Kidney (tissue), 14 donors: ENCODE results near the gene NTRK3. TPM values are rescaled to one million over a fixed set of nuclear protein-coding genes. Genes with fewer than 3 reads are reported as not detected.
"Not testable (repeated sequence)": the region's sequence is repeated elsewhere in the genome, so short reads cannot be mapped to it uniquely, and the experiment has no call there.

Source experiments
- DNase-seq, 5 donors: peaks; one replicate each; pipeline ENCODE4 v3.0.0-alpha.2; 2013 to 2020
- FAIRE-seq: peaks from 2 replicates; lab custom pipeline; 2012; peaks lifted over from hg19 to GRCh38; lab: Jason Lieb, UNC
- H3K27ac ChIP-seq, 2 donors: one replicate each; pipeline ENCODE4 v1.7.0; 2013; ENCODE audit warnings: low read depth in 2 of 2, low read length in 2 of 2, inconsistent platforms in 1 of 2
- H3K27me3 ChIP-seq: one replicate; pipeline ENCODE4 v1.7.1; 2013; ENCODE audit warnings: low read length, inconsistent platforms; ENCODE audit not compliant: control insufficient read depth, insufficient read depth
- H3K36me3 ChIP-seq, 3 donors: one replicate each; pipeline versions ENCODE4 v1.7.0 to v1.7.1; 2013; ENCODE audit warnings: low read length in 3 of 3, control low read depth in 1 of 3, inconsistent platforms in 1 of 3; ENCODE audit not compliant: insufficient read depth in 3 of 3, control insufficient read depth in 2 of 3
- H3K4me1 ChIP-seq, 3 donors: one replicate each; pipeline versions ENCODE4 v1.7.0 to v1.7.1; 2013; ENCODE audit warnings: low read length in 3 of 3, inconsistent platforms in 1 of 3, low read depth in 1 of 3; ENCODE audit not compliant: control insufficient read depth in 2 of 3, insufficient read depth in 2 of 3
- H3K4me3 ChIP-seq, 3 donors: one replicate each; pipeline versions ENCODE4 v1.7.0 to v1.8.1; 2013; ENCODE audit warnings: low read length in 3 of 3, control low read depth in 1 of 3, inconsistent platforms in 1 of 3
- H3K9ac ChIP-seq, 3 donors: one replicate each; pipeline versions ENCODE4 v1.7.0 to v1.7.1; 2013; ENCODE audit warnings: low read length in 3 of 3, control low read depth in 1 of 3, inconsistent platforms in 1 of 3
- H3K9me3 ChIP-seq, 3 donors: one replicate each; pipeline versions ENCODE4 v1.7.0 to v1.7.1; 2013; ENCODE audit warnings: low read length in 3 of 3, control low read depth in 1 of 3, inconsistent platforms in 1 of 3; ENCODE audit not compliant: control insufficient read depth in 2 of 3, insufficient read depth in 1 of 3
- intact Hi-C: fragments of 100-400 bp; cut with DNase I; formaldehyde crosslinking; loops from one replicate; pipeline ENCODE4 v1.11.1; 2022
- polyA plus RNA-seq: library from polyadenylated mRNA; stranded (reverse); fragments of 350-450 nt; fragmentation: Illumina TruSeq; extraction: RNeasy Lipid Tissue Mini Kit (QIAGEN cat#74804); gene quantifications from one replicate; pipeline ENCODE4 v1.2.3, GENCODE V29; 2014; ENCODE audit warnings: low read depth, low replicate concordance; ENCODE audit not compliant: insufficient read depth
- total RNA-seq: library from RNA; stranded (reverse); fragmentation: NEBNext Ultra II Directional; extraction: Animal tissue kit (Norgen Biotek cat#: 25700); gene quantifications from one replicate; pipeline ENCODE4 v1.2.1, GENCODE V29; 2021
- TF ChIP-seq, protein P1 (sequence below): IDR thresholded peaks from 3 replicates; pipeline ENCODE4 v1.5.1; 2012; ENCODE audit warnings: mild to moderate bottlenecking, moderate library complexity, borderline replicate concordance; ENCODE audit not compliant: insufficient read depth; ENCODE audit errors: extremely low read depth
- donor health status: control.
- donor health status: control.
- donor health status: control.
- donor health status: control.
- donor health status: control.
- donor health status: DM: yes; HTN: yes; CAD: no.
- donor health status: Normal renal cell carcinoma (clear cell type).

NTRK3 gene
- total and polyA plus RNA-seq, 2 donors from 2014 or later: 8.9 to 25.5 TPM

DNA sequence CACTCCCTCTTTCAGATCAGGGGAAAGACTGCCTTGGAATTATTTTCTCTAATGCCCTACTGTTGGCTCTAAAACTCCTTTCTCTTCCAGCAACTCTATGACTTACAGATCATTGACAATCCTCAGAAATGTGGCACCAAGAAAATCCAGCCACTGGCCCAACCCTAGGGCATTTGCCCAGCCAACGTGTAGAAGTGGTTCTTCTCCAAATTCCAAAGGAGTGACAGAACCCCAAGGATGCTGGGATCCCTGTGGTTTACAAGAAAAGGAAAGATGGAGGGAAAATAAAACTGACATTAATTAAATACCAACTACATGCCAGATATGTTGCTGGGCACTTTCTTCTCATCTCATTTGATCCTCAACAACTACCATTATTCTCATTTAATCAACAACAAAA lies 216.0 kb downstream of the NTRK3 start:
- Histone ChIP-seq H3K4me3 (no peak overlapping the region), H3K9me3 (no peaks in the 10 kb centered on the region), H3K9ac (no peak overlapping the region), H3K36me3 (no peaks in the 10 kb centered on the region), H3K27ac (no peak overlapping the region), H3K4me1 (no peaks in the 10 kb centered on the region), H3K27me3 (no peaks in the 10 kb centered on the region)
- intact Hi-C loops: no loop called here
- TF ChIP-seq, protein P1, sequence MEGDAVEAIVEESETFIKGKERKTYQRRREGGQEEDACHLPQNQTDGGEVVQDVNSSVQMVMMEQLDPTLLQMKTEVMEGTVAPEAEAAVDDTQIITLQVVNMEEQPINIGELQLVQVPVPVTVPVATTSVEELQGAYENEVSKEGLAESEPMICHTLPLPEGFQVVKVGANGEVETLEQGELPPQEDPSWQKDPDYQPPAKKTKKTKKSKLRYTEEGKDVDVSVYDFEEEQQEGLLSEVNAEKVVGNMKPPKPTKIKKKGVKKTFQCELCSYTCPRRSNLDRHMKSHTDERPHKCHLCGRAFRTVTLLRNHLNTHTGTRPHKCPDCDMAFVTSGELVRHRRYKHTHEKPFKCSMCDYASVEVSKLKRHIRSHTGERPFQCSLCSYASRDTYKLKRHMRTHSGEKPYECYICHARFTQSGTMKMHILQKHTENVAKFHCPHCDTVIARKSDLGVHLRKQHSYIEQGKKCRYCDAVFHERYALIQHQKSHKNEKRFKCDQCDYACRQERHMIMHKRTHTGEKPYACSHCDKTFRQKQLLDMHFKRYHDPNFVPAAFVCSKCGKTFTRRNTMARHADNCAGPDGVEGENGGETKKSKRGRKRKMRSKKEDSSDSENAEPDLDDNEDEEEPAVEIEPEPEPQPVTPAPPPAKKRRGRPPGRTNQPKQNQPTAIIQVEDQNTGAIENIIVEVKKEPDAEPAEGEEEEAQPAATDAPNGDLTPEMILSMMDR: no peak
- DNase-seq: no peak
- no peak for FAIRE-seq

DNA sequence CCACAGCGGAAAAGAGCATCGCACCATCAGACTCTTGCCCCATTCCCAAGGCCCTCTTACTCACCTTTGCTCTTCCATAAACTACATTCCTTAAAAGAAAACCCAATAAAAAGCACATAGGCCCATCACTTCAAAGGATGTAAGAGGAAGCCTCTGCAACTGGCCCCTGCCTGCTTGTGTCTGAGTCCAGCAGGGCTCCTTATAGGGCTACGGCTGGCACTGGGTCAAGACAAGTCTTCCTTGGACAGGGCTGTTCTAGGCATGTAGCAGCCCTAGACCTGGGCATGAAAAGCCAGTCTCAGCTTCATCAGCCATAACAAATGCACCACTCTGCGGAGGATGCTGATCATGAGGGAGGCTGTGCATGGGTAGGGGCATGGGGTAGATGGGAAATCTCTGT lies 218.3 kb downstream of the NTRK3 start:
- Histone ChIP-seq H3K4me3 (no peak overlapping the region), H3K27me3 (no peaks in the 10 kb centered on the region), H3K27ac (no peak overlapping the region), H3K36me3 (no peaks in the 10 kb centered on the region), H3K9ac (no peak overlapping the region), H3K4me1 (no peaks in the 10 kb centered on the region), H3K9me3 (no peaks in the 10 kb centered on the region)
- intact Hi-C loops: no loop called here
- no peak for DNase-seq
- TF ChIP-seq, protein P1: no peak
- no peak for FAIRE-seq

DNA sequence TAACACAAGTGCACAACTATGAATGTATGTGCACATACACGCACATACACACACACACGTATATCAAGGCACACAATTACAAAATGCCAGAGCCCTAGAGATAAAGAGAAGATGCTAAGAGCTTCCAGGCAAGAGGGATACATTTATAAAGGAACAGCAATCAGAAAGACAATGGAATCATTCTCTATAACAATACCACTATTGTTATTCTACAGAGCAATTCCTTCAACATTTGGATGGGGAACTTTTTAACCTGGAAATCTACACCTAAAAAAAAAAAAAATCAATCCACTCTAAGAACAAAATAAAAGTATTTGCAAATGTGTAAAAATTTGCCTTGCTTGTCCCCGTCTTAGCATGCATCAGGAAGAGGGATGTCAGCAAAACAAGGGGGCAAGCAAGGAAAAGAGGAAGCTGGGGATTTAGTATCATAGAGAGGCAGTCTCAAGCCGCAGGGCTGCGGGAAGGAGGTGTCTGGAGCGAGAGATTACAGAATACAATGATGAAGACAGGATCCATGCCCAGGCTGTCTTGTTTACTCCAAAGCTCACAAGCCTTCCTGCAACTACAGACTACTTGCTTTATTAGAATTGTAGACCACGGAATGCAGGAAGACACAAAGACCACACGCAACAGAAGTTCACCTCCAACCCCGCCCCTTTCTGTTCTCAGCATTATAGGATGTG lies 220.2 kb downstream of the NTRK3 start:
- H3K27ac ChIP-seq: no peak overlapping the region
- H3K36me3 ChIP-seq: no peaks in the 10 kb centered on the region
- intact Hi-C loops: no loop called here
- no peak overlapping the region for H3K4me3 ChIP-seq
- no peaks in the 10 kb centered on the region for H3K9me3 ChIP-seq
- H3K4me1 ChIP-seq: no peaks in the 10 kb centered on the region
- no peaks in the 10 kb centered on the region for H3K27me3 ChIP-seq
- TF ChIP-seq, protein P1: no peak
- DNase-seq (no peak), FAIRE-seq (no peak)
- no peak overlapping the region for H3K9ac ChIP-seq

DNA sequence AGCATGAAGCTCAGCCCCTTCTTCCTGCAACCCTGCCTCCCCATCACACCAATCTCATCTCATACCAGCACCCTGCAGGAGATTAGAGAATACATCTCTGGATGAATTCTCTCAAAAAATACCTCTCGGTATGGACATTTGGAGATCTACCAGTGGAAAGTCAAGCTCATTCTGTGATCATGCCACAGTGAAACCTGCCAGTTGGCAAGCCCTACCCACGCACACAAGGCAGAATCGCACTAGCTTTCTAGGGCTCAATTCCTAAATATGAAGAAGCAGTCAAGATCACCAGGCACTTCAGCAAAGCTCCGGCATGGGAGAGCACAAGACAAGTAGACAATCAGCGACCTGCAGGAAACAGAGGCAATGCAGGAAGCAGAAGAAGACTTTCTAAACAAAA lies 221.2 kb downstream of the NTRK3 start:
- no peak overlapping the region for H3K27ac ChIP-seq
- no peaks in the 10 kb centered on the region for H3K27me3 ChIP-seq
- H3K9ac ChIP-seq: no peak overlapping the region
- H3K4me3 ChIP-seq: no peak overlapping the region
- DNase-seq (no peak), FAIRE-seq (no peak)
- H3K36me3 ChIP-seq: no peaks in the 10 kb centered on the region
- H3K4me1 ChIP-seq: no peaks in the 10 kb centered on the region
- intact Hi-C loops: no loop called here
- TF ChIP-seq, protein P1: no peak
- no peaks in the 10 kb centered on the region for H3K9me3 ChIP-seq

DNA sequence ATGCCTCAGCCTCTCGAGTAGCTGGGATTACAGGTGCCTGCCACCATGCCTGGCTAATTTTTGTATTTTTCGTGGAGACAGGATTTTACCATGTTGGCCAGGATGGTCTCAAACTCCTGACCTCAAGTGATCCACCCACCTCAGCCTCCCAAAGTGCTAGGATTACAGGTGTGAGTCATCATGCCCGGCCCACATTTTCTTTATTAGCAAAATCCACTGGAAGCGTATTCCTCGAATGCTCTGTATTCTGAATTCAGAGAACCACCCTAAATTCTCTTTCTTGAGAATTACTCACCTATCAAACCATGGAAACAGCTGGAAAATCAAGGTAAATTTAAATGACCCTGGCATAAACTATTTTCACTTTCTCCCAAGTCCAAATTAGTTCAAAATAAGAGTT lies 223.1 kb downstream of the NTRK3 start:
- H3K27ac ChIP-seq, FAIRE-seq, DNase-seq, H3K27me3 ChIP-seq, H3K9me3 ChIP-seq, intact Hi-C loops, H3K4me1 ChIP-seq, H3K36me3 ChIP-seq, H3K9ac ChIP-seq, H3K4me3 ChIP-seq: not testable (repeated sequence)
